Nephron (organoid): Measurements from ENCODE around the gene LOC128125822.

Experiments
- H3K27ac Mint-ChIP-seq, 3 experiments: 2 replicates each; pipeline ENCODE4 v1.8.0; 2020; ENCODE audit warnings: mixed read lengths in 3 of 3, mild to moderate bottlenecking in 2 of 3, moderate library complexity in 1 of 3
- H3K27me3 Mint-ChIP-seq: 2 replicates; pipeline ENCODE4 v1.8.0; 2021; ENCODE audit warnings: low read depth, mild to moderate bottlenecking, moderate library complexity, mixed read lengths
- H3K36me3 Mint-ChIP-seq: 2 replicates; pipeline ENCODE4 v1.8.0; 2020; ENCODE audit warnings: low read depth, mixed read lengths
- H3K4me1 Mint-ChIP-seq: 2 replicates; pipeline ENCODE4 v1.8.0; 2020; ENCODE audit warnings: mixed read lengths
- H3K4me3 Mint-ChIP-seq, 3 experiments: 2 replicates each; pipeline ENCODE4 v1.8.0; 2020; ENCODE audit warnings: mild to moderate bottlenecking in 3 of 3, mixed read lengths in 3 of 3, moderate library complexity in 2 of 3
- H3K9me3 Mint-ChIP-seq: 2 replicates; pipeline ENCODE4 v1.8.0; 2020; ENCODE audit warnings: mixed read lengths
- TF ChIP-seq, protein P1 (sequence below), 3 experiments: fragments of 200-600 bp; sonication (generic); IDR thresholded peaks; one replicate each; pipeline ENCODE4 v1.5.0; 2021; ENCODE audit warnings: antibody characterized with exemption in 3 of 3; ENCODE audit not compliant: unreplicated experiment in 3 of 3

The LOC128125822 gene

DNA sequence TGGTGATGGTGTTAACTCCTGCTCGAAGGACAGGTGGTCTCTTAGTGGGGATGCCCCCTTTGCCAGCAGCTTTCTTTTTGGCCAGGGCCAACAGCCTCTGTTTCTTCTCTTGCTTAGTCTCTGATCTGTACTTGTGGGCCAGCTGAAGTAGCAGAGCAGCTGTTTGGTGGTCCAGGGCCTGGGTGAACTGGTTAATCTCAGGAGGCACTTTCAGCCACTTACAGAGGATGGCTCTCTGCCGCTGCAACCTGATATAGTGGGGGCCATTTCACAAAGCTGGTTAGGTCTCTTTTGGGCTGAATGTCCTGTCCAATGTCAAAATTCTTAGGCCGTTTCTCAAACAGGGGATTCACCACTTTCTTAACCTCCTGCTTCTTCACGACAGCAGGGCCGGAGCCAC, 23.2 kb upstream of the LOC128125822 start:
- Mint-ChIP-seq H3K27me3 (no peaks in the 10 kb centered on the region), H3K4me3 (no peak overlapping the region), H3K4me1 (peaks cover 3% of the 10 kb centered on the region), H3K9me3 (no peaks in the 10 kb centered on the region), H3K27ac (no peak overlapping the region), H3K36me3 (no peaks in the 10 kb centered on the region)
- TF ChIP-seq, protein P1, sequence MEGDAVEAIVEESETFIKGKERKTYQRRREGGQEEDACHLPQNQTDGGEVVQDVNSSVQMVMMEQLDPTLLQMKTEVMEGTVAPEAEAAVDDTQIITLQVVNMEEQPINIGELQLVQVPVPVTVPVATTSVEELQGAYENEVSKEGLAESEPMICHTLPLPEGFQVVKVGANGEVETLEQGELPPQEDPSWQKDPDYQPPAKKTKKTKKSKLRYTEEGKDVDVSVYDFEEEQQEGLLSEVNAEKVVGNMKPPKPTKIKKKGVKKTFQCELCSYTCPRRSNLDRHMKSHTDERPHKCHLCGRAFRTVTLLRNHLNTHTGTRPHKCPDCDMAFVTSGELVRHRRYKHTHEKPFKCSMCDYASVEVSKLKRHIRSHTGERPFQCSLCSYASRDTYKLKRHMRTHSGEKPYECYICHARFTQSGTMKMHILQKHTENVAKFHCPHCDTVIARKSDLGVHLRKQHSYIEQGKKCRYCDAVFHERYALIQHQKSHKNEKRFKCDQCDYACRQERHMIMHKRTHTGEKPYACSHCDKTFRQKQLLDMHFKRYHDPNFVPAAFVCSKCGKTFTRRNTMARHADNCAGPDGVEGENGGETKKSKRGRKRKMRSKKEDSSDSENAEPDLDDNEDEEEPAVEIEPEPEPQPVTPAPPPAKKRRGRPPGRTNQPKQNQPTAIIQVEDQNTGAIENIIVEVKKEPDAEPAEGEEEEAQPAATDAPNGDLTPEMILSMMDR (IDR thresholded peaks at IDR 0.05; ENCODE audit: unreplicated experiment in 3 of 3), result no peak

- Mint-ChIP-seq H3K36me3 (no peaks in the 10 kb centered on the region), H3K27ac (no peak overlapping the region), H3K4me1 (no peaks in the 10 kb centered on the region), H3K27me3 (no peaks in the 10 kb centered on the region), H3K4me3 (no peak overlapping the region), H3K9me3 (no peaks in the 10 kb centered on the region)
- TF ChIP-seq, protein P1 (IDR thresholded peaks at IDR 0.05; ENCODE audit: unreplicated experiment in 3 of 3), result no peak
These were observed 19.1 kb upstream of the LOC128125822 start for GRCh38 chr6:63553208-63553607.

DNA sequence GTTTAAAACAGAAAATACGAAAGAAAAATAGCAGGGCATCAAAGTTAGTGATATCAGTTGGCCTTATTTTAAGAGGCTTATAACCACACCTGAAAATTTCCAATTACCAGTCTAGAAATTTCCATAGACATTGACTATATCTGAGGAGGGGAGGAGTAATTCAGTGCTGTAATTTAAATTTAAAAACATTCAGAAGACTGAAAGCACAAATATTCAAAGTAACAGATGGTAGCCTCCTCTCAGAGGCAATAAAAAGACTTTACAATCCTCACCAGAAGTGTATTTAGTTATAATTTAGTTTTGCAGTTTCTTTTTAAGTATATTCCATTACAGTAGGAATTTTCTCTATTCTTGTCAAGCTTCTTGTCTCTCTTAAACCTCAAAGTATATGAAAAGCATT, 18.4 kb upstream of the LOC128125822 start:
- no peaks in the 10 kb centered on the region for H3K4me1 Mint-ChIP-seq
- H3K36me3 Mint-ChIP-seq, result no peaks in the 10 kb centered on the region
- no peaks in the 10 kb centered on the region for H3K27me3 Mint-ChIP-seq
- no peak overlapping the region for H3K4me3 Mint-ChIP-seq
- TF ChIP-seq, protein P1 (IDR thresholded peaks at IDR 0.05; ENCODE audit: unreplicated experiment in 3 of 3), result no peak
- H3K27ac Mint-ChIP-seq, result no peak overlapping the region
- no peaks in the 10 kb centered on the region for H3K9me3 Mint-ChIP-seq

DNA sequence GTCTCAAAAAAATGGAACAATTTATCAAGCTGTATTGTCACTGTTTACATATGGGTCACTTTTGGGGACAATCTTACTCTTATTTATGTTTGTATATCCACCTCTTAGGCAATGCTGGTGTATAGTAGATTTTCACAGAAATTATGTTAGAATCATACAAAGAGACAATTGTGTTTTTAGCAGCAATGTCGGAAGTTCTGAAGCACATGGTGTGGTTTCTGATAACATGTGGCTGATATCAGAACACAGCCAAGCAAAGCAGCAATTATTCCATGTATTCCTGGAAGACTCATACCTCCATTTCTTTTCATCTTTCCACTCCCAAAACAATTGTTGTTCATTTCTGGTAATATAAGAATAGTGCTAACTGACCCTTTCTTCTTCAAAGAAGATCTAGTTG, 17.5 kb upstream of the LOC128125822 start:
- Mint-ChIP-seq H3K27me3 (no peaks in the 10 kb centered on the region), H3K9me3 (no peaks in the 10 kb centered on the region), H3K4me1 (no peaks in the 10 kb centered on the region), H3K27ac (no peak overlapping the region), H3K4me3 (no peak overlapping the region), H3K36me3 (no peaks in the 10 kb centered on the region)
- TF ChIP-seq, protein P1 (IDR thresholded peaks at IDR 0.05; ENCODE audit: unreplicated experiment in 3 of 3), result no peak

GRCh38 chr6:63556369-63556768, 15.9 kb upstream of the LOC128125822 start:
- Mint-ChIP-seq H3K27me3 (no peaks in the 10 kb centered on the region), H3K36me3 (no peaks in the 10 kb centered on the region), H3K9me3 (no peaks in the 10 kb centered on the region), H3K4me3 (no peak overlapping the region), H3K4me1 (no peaks in the 10 kb centered on the region), H3K27ac (no peak overlapping the region)
- TF ChIP-seq, protein P1 (IDR thresholded peaks at IDR 0.05; ENCODE audit: unreplicated experiment in 3 of 3), result no peak

DNA sequence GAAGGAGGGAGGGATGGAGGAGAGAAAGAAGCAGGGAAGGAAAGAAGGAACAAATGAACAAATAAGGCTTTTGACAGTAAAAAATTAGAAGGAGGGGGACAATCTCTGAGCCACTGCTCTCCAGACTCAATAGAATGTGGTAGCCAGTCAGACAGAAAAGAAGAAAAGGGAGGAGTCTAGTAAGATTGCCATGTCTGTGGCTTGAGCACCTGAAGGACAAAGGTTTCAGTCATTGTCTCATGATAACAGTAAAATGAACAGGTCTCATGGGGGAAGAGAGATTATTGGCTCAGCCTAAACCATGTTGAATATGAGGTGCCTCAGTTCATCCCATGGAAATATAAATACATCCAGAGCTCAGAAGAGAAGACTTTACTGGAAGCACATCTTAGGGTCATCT, 14.0 kb upstream of the LOC128125822 start:
- Mint-ChIP-seq H3K27ac (no peak overlapping the region), H3K4me3 (no peak overlapping the region), H3K4me1 (no peaks in the 10 kb centered on the region), H3K36me3 (no peaks in the 10 kb centered on the region), H3K9me3 (no peaks in the 10 kb centered on the region), H3K27me3 (no peaks in the 10 kb centered on the region)
- TF ChIP-seq, protein P1 (IDR thresholded peaks at IDR 0.05; ENCODE audit: unreplicated experiment in 3 of 3), result no peak
